Measurements from ENCODE around the gene NME5.

GRCh38 chr5:138067945-138068344 lies 71.3 kb downstream of the NME5 start:
- no peak for TF ChIP-seq CTCF (IDR thresholded peaks at IDR 0.05)
- no peak for TF ChIP-seq EP300 (IDR thresholded peaks at IDR 0.05)
